Brain microvascular endothelial cell (primary cell): ENCODE measurements around the gene SCAF4.

Source experiments
- DNase-seq: peaks from one replicate; pipeline ENCODE4 v3.0.0-alpha.2; 2020
- H3K27ac ChIP-seq: fragments of 250-450 bp; sonication (Bioruptor Pico); 2 replicates; pipeline ENCODE4 v1.5.1; 2020; ENCODE audit warnings: mild to moderate bottlenecking, moderate library complexity
- H3K27me3 ChIP-seq: fragments of 250-450 bp; sonication (Bioruptor Pico); replicated peaks from 2 replicates; pipeline ENCODE4 v1.5.1; 2020; ENCODE audit warnings: mild to moderate bottlenecking
- H3K36me3 ChIP-seq: fragments of 250-450 bp; sonication (Bioruptor Pico); replicated peaks from 2 replicates; pipeline ENCODE4 v1.5.1; 2020; ENCODE audit warnings: mild to moderate bottlenecking
- H3K4me3 ChIP-seq: 2 replicates; pipeline ENCODE4 v1.5.1; 2011; ENCODE audit warnings: low read depth, mild to moderate bottlenecking, control low read depth, low read length, moderate library complexity
- in situ Hi-C: cut with HindIII; loops from 2 replicates; pipeline ENCODE4 v1.10.0; 2017; ENCODE audit warnings: low sequenced_read_pairs, low pct_ligation_motif_present
- TF ChIP-seq, protein P1 (sequence below): IDR thresholded peaks from 2 replicates; pipeline ENCODE4 v1.5.1; 2011; ENCODE audit warnings: low read depth, mild to moderate bottlenecking, moderate library complexity, low read length, control low read depth, inconsistent platforms; ENCODE audit errors: missing control alignments

Gene SCAF4

GRCh38 chr21:31622397-31622796 lies 109.5 kb downstream of the SCAF4 start:
- in situ Hi-C loops: no loop called here
- no peak overlapping the region for H3K27ac ChIP-seq
- H3K4me3 ChIP-seq: no peak overlapping the region
- no peaks in the 10 kb centered on the region for H3K36me3 ChIP-seq
- no peak for DNase-seq
- TF ChIP-seq, protein P1, sequence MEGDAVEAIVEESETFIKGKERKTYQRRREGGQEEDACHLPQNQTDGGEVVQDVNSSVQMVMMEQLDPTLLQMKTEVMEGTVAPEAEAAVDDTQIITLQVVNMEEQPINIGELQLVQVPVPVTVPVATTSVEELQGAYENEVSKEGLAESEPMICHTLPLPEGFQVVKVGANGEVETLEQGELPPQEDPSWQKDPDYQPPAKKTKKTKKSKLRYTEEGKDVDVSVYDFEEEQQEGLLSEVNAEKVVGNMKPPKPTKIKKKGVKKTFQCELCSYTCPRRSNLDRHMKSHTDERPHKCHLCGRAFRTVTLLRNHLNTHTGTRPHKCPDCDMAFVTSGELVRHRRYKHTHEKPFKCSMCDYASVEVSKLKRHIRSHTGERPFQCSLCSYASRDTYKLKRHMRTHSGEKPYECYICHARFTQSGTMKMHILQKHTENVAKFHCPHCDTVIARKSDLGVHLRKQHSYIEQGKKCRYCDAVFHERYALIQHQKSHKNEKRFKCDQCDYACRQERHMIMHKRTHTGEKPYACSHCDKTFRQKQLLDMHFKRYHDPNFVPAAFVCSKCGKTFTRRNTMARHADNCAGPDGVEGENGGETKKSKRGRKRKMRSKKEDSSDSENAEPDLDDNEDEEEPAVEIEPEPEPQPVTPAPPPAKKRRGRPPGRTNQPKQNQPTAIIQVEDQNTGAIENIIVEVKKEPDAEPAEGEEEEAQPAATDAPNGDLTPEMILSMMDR: no peak
- no peaks in the 10 kb centered on the region for H3K27me3 ChIP-seq
